SHP77 (cell line): ENCODE data around the gene HPN.
"Not testable (repeated sequence)": the region's sequence is repeated elsewhere in the genome, so short reads cannot be mapped to it uniquely, and the experiment has no call there.

Experiments
- DNase-seq, 2 experiments: peaks; one replicate each; lab custom pipeline; 2025; lab: John Stamatoyannopoulos, UW

Gene HPN

GRCh38 chr19:35009424-35010415 lies 31.8 kb upstream of the HPN start:
- no peak for DNase-seq

GRCh38 chr19:35011091-35011689 lies 30.3 kb upstream of the HPN start:
- no peak for DNase-seq

- DNase-seq: no peak
Measured at GRCh38 chr19:35011737-35012682, 29.5 kb upstream of the HPN start.

- peak in 1 of 2 experiments; percentile 13 for DNase-seq
Measured at GRCh38 chr19:35013041-35013819, 28.3 kb upstream of the HPN start.

- DNase-seq: no peak
Measured at GRCh38 chr19:35013820-35014754, 27.4 kb upstream of the HPN start.

GRCh38 chr19:35014774-35015173 lies 26.7 kb upstream of the HPN start:
- not testable (repeated sequence) for DNase-seq

GRCh38 chr19:35015270-35015953 lies 26.1 kb upstream of the HPN start:
- no peak for DNase-seq

- no peak for DNase-seq
Measured at GRCh38 chr19:35015954-35016351, 25.6 kb upstream of the HPN start.

- DNase-seq: no peak
Measured at GRCh38 chr19:35017507-35017906, 24.0 kb upstream of the HPN start.

- no peak for DNase-seq
Measured at GRCh38 chr19:35018379-35018778, 23.1 kb upstream of the HPN start.

- DNase-seq: no peak
Measured at GRCh38 chr19:35019144-35019543, 22.4 kb upstream of the HPN start.

- DNase-seq: no peak
Measured at GRCh38 chr19:35021016-35021415, 20.5 kb upstream of the HPN start.

- no peak for DNase-seq
Measured at GRCh38 chr19:35021596-35021995, 19.9 kb upstream of the HPN start.

GRCh38 chr19:35022460-35022859 lies 19.1 kb upstream of the HPN start:
- DNase-seq: no peak

GRCh38 chr19:35023428-35023827 lies 18.1 kb upstream of the HPN start:
- no peak for DNase-seq

- DNase-seq: no peak
Measured at GRCh38 chr19:35024095-35024494, 17.4 kb upstream of the HPN start.

- DNase-seq: no peak
Measured at GRCh38 chr19:35025969-35026368, 15.6 kb upstream of the HPN start.

GRCh38 chr19:35026418-35026817 lies 15.1 kb upstream of the HPN start:
- no peak for DNase-seq

GRCh38 chr19:35027009-35027408 lies 14.5 kb upstream of the HPN start:
- no peak for DNase-seq
